Testis (tissue), 3 donors: ENCODE measurements around the gene CALD1. TPM values are rescaled to one million over a fixed set of nuclear protein-coding genes. Genes with fewer than 3 reads are reported as not detected.

ENCODE experiments used
- DNase-seq: peaks from one replicate; pipeline ENCODE4 v3.0.0-alpha.2; 2019
- H3K27ac ChIP-seq, 2 donors: fragments of 200-600 bp; sonication (generic); one replicate each; pipeline ENCODE4 v1.5.1; 2019
- H3K27me3 ChIP-seq: fragments of 200-600 bp; sonication (generic); one replicate; pipeline ENCODE4 v1.5.1; 2019
- H3K36me3 ChIP-seq: fragments of 200-600 bp; sonication (generic); one replicate; pipeline ENCODE4 v1.5.1; 2017; ENCODE audit warnings: low read depth; ENCODE audit errors: missing control alignments
- H3K4me1 ChIP-seq: fragments of 200-600 bp; sonication (generic); one replicate; pipeline ENCODE4 v1.5.1; 2019
- H3K4me3 ChIP-seq, 2 donors: fragments of 200-600 bp; sonication (generic); one replicate each; pipeline ENCODE4 v1.5.1; 2017 to 2019
- H3K9me3 ChIP-seq: fragments of 200-600 bp; sonication (generic); one replicate; pipeline ENCODE4 v1.5.1; 2017
- CTCF ChIP-seq, 3 experiments: fragments of 450-650 bp in 2 of 3; fragments of 200-600 bp in 1 of 3; sonication (generic) in 1 of 3; IDR thresholded peaks; one replicate each; pipeline ENCODE4 v1.5.1; 2016 to 2019; ENCODE audit warnings: antibody characterized with exemption in 3 of 3, mild to moderate bottlenecking in 2 of 3, moderate library complexity in 1 of 3
- POLR2A ChIP-seq: fragments of 450-650 bp; IDR thresholded peaks from one replicate; pipeline ENCODE4 v1.6.1; 2017; ENCODE audit warnings: antibody characterized with exemption, mild to moderate bottlenecking, moderate library complexity
- WGBS, 2 donors: methylation state at CpG; one replicate each; pipeline ENCODE4 v1.1.5; 2018; 5-methylcytosine and 5-hydroxymethylcytosine counted together
- intact Hi-C: fragments of 100-400 bp; cut with DNase I; formaldehyde crosslinking; loops from one replicate; pipeline ENCODE4 v1.15.1; 2023; ENCODE audit warnings: low total_unique reads
- polyA plus RNA-seq: library from polyadenylated mRNA; stranded (reverse); fragments of 350-450 nt; fragmentation: Illumina TruSeq; extraction: RNeasy Lipid Tissue Mini Kit (QIAGEN cat#74804); gene quantifications from one replicate; pipeline ENCODE4 v1.2.3, GENCODE V29; 2014; ENCODE audit warnings: low read depth, low replicate concordance; ENCODE audit not compliant: insufficient read depth
- total RNA-seq, 2 donors: library from RNA; depleted of rRNA; stranded (reverse); fragments of >200 nt; gene quantifications; one replicate each; pipeline ENCODE4 v1.2.3, GENCODE V29; 2016

CALD1 gene
- total and polyA plus RNA-seq, 3 donors from 2014 or later, result 103 to 153 (median 135) TPM

DNA sequence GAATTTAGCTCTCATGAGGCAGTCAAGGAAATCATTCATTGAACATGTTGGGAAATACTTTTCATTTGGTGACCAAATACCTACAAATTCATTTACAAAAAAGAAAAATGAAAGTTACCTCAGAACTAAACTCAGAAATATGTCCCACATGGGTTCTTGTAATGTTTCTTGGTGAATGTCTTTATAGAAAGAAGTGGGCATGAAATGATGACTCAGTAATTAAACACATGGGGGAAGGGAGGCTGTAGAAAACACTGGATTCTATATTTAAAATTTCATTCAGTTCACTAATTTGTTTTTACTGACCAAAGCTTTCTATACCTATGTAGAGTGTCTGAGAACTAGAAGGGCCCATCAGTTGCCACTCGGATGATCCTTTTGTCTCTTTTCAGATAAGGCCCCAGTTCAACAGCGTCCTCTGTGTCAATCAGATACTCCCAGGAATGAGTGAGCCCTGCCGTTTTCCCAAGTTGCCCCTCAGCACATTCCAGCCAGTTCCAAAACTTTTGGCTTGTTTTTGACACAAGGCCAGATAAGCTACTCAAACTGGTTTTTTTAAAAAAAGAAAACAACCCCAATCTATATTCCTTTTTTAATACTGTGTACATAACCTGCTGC is 157.6 kb downstream of the CALD1 start:
- Histone ChIP-seq H3K4me1 (no peaks in the 10 kb centered on the region), H3K36me3 (no peaks in the 10 kb centered on the region), H3K9me3 (no peaks in the 10 kb centered on the region), H3K27ac (no peak overlapping the region), H3K27me3 (no peaks in the 10 kb centered on the region), H3K4me3 (no peak overlapping the region)
- 39 to 67% methylated on average over 3 of the region's 3 CpGs for WGBS, 2 donors
- DNase-seq, result no peak
- TF ChIP-seq POLR2A (no peak), CTCF (IDR thresholded peaks at IDR 0.05) (no peak)
- intact Hi-C loops, result no loop called here

DNA sequence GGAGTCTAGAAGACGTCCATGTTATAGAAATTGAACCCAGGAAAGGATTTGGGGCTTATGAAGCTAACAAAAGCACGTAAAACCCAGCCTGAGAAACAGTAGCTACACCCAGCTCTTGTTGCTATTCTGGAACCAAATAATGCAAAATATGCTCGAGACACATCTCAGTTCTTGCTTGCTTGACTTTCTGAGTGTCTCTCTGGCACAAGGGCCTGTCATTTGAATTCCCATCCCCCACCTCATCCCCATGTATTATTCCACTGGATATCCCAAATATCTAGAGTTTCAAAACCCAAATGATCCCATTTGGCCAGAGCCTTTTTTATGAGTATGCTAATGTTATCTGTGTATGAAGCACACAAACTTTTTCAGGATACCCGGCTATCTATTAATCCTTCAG is 158.7 kb downstream of the CALD1 start:
- H3K27ac ChIP-seq, result no peak overlapping the region
- intact Hi-C loops, result no loop called here

DNA sequence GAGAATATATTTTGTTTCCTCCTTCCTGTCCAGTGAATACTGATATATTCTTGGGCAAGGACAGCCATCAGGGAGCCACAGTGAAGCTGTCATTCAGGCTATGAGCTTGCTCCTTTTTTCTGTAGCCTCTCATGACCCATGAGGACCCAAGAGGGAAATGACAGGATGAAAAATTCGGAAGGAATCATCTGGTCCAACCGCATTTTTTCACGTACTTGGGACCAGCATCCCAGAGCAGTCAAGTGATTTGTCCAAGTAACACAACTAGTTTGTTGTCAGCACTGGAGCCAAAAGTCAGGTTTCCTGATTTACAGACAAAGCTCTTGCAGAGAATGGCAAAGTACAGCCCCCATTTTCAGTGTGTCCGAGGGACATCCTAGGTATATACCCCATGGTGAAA is 159.7 kb downstream of the CALD1 start:
- no peaks in the 10 kb centered on the region for H3K36me3 ChIP-seq
- intact Hi-C loops, result no loop called here
- H3K27ac ChIP-seq, result no peak overlapping the region
- DNase-seq, result no peak
- no peak overlapping the region for H3K4me3 ChIP-seq
- no peak for TF ChIP-seq CTCF (IDR thresholded peaks at IDR 0.05)
- no peak for TF ChIP-seq POLR2A
- H3K27me3 ChIP-seq, result no peaks in the 10 kb centered on the region
- 75 to 97% methylated on average over 4 of the region's 4 CpGs for WGBS, 2 donors
- no peaks in the 10 kb centered on the region for H3K4me1 ChIP-seq
- H3K9me3 ChIP-seq, result no peaks in the 10 kb centered on the region

More for the DNA sequence above, 158.7 kb downstream of the CALD1 start:
- TF ChIP-seq POLR2A (no peak), CTCF (IDR thresholded peaks at IDR 0.05) (no peak)
- DNase-seq, result no peak
- Histone ChIP-seq H3K36me3 (no peaks in the 10 kb centered on the region), H3K4me1 (no peaks in the 10 kb centered on the region), H3K9me3 (no peaks in the 10 kb centered on the region), H3K4me3 (no peak overlapping the region), H3K27me3 (no peaks in the 10 kb centered on the region)
- WGBS, 2 donors, result 72 to 90% methylated on average over 4 of the region's 4 CpGs

DNA sequence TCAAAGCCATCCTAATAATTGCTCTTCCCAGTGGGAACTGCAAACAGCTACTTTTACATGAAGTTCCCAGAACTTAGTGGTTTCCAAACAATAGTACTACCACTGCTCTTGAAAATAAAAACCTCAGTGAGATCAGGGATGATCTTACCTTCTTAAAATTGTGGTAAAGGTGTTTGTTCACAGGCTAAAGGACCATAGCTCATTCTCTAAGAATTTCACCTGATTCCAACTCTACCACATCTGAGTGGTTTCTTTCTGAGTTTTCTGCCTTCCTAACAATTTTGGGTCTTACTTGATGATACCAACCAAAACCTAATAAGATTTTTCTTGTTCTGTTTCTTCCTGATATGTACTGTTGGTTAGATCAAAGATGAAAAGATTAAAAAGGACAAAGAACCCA is 161.3 kb downstream of the CALD1 start:
- no peaks in the 10 kb centered on the region for H3K4me1 ChIP-seq
- TF ChIP-seq POLR2A (no peak), CTCF (IDR thresholded peaks at IDR 0.05) (no peak)
- no peaks in the 10 kb centered on the region for H3K36me3 ChIP-seq
- no peaks in the 10 kb centered on the region for H3K9me3 ChIP-seq
- H3K27ac ChIP-seq, result no peak overlapping the region
- DNase-seq, result no peak
- no peaks in the 10 kb centered on the region for H3K27me3 ChIP-seq
- no peak overlapping the region for H3K4me3 ChIP-seq
- intact Hi-C loops, result no loop called here

- no peak for DNase-seq
- H3K27me3 ChIP-seq, result no peaks in the 10 kb centered on the region
- H3K4me1 ChIP-seq, result no peaks in the 10 kb centered on the region
- TF ChIP-seq CTCF (IDR thresholded peaks at IDR 0.05) (no peak), POLR2A (no peak)
- intact Hi-C loops, result no loop called here
- 72 to 73% methylated on average over 3 of the region's 3 CpGs for WGBS, 2 donors
- no peak overlapping the region for H3K4me3 ChIP-seq
- H3K9me3 ChIP-seq, result no peaks in the 10 kb centered on the region
- no peaks in the 10 kb centered on the region for H3K36me3 ChIP-seq
- peak overlapping the region in 1 of 2 donors; percentile 20 for H3K27ac ChIP-seq
Observed at GRCh38 chr7:134941185-134941900, 161.9 kb downstream of the CALD1 start.
